A549 (cell line): ENCODE results near the gene HRK. TPM values are rescaled to one million over a fixed set of nuclear protein-coding genes. Genes with fewer than 3 reads are reported as not detected.

ENCODE experiments used
- ATAC-seq, 2 experiments: fragments of 200-7000 bp in 1 of 2; fragments of >200 bp in 1 of 2; cut with Nextera tagmentation in 1 of 2; cut with Tn5 transposase in 1 of 2; 3 replicates each; pipeline versions ENCODE4 v1.8.0 to v1.9.1; 2018 to 2020; ENCODE audit warnings: mild to moderate bottlenecking in 1 of 2, moderate library complexity in 1 of 2
- CTCF ChIA-PET: fragments of 300-600 bp; sonication (Branson Sonifier 250); formaldehyde crosslinking; extraction: SDS; loops from one replicate; lab custom pipeline; 2021; ENCODE audit warnings: antibody characterized with exemption, inconsistent platforms; lab: Yijun Ruan, JAX
- POLR2A ChIA-PET: fragments of 350-600 bp; formaldehyde crosslinking; extraction: SDS; loops from one replicate; lab custom pipeline; 2021; ENCODE audit warnings: antibody characterized with exemption, inconsistent platforms; lab: Yijun Ruan, JAX
- DNase-seq, 2 experiments: peaks; one replicate each; pipeline versions ENCODE4 v3.0.0 to v3.0.0-alpha.2; 2011 to 2016; ENCODE audit warnings: low read depth in 1 of 2, low spot score in 1 of 2
- FAIRE-seq: peaks from 2 replicates; lab custom pipeline; 2011; peaks lifted over from hg19 to GRCh38; lab: Jason Lieb, UNC
- H3K27ac ChIP-seq, 2 experiments: fragments of >200 bp; sonication (Bioruptor Twin); formaldehyde crosslinking; 3 replicates each; pipeline ENCODE4 v1.5.1; 2016 to 2017
- H3K4me1 ChIP-seq: fragments of >200 bp; sonication (Bioruptor Twin); formaldehyde crosslinking; 3 replicates; pipeline ENCODE4 v1.6.1; 2016
- H3K4me2 ChIP-seq: fragments of >200 bp; sonication (Bioruptor Twin); formaldehyde crosslinking; 3 replicates; pipeline ENCODE4 v1.6.1; 2016
- H3K4me3 ChIP-seq: fragments of >200 bp; sonication (Bioruptor Twin); formaldehyde crosslinking; 3 replicates; pipeline ENCODE4 v1.5.1; 2016
- H3K9me3 ChIP-seq: fragments of >200 bp; sonication (Bioruptor Twin); formaldehyde crosslinking; 3 replicates; pipeline ENCODE4 v1.6.1; 2016
- ATOH8 ChIP-seq: fragments of 250-450 bp; sonication (Bioruptor Pico); IDR thresholded peaks from 2 replicates; pipeline ENCODE4 v1.5.0; 2020; ENCODE audit warnings: low read depth, mild to moderate bottlenecking, moderate library complexity
- BHLHE40 ChIP-seq: IDR thresholded peaks from 2 replicates; pipeline ENCODE4 v1.6.1; 2012; ENCODE audit warnings: low read depth, low read length, inconsistent platforms
- CBX8 ChIP-seq: fragments of 200-600 bp; sonication (generic); IDR thresholded peaks from 2 replicates; pipeline ENCODE4 v1.6.1; 2016
- CEBPB ChIP-seq, 2 experiments: fragments of >200 bp in 1 of 2; sonication (Bioruptor Twin) in 1 of 2; formaldehyde crosslinking in 1 of 2; IDR thresholded peaks; 2 replicates each; pipeline ENCODE4 v1.6.1; 2012 to 2016
- CHD2 ChIP-seq: fragments of 150-350 bp; IDR thresholded peaks from 2 replicates; pipeline ENCODE4 v1.6.1; 2014; ENCODE audit warnings: low read length; ENCODE audit not compliant: partially characterized antibody
- CHD4 ChIP-seq: fragments of 200-600 bp; sonication (generic); IDR thresholded peaks from 2 replicates; pipeline ENCODE4 v1.6.1; 2016; ENCODE audit warnings: antibody characterized with exemption, mild to moderate bottlenecking, borderline replicate concordance
- E2F6 ChIP-seq: IDR thresholded peaks from 2 replicates; pipeline ENCODE4 v1.6.1; 2012; ENCODE audit warnings: low read depth, borderline replicate concordance
- EHF ChIP-seq: fragments of 250-450 bp; sonication (Bioruptor Pico); IDR thresholded peaks from 2 replicates; pipeline ENCODE4 v1.5.0; 2020; ENCODE audit warnings: mild to moderate bottlenecking
- EHMT2 ChIP-seq: fragments of 200-600 bp; sonication (generic); IDR thresholded peaks from 2 replicates; pipeline ENCODE4 v1.6.1; 2016; ENCODE audit warnings: antibody characterized with exemption, low read depth, mild to moderate bottlenecking, moderate library complexity
- FOSB ChIP-seq: fragments of 250-450 bp; sonication (Bioruptor Pico); IDR thresholded peaks from 2 replicates; pipeline ENCODE4 v1.5.0; 2020; ENCODE audit warnings: mild to moderate bottlenecking, moderate library complexity
- FOXS1 ChIP-seq: fragments of 250-450 bp; sonication (Bioruptor Pico); IDR thresholded peaks from 2 replicates; pipeline ENCODE4 v1.5.0; 2020; ENCODE audit warnings: mild to moderate bottlenecking, moderate library complexity
- GATA3 ChIP-seq: IDR thresholded peaks from 2 replicates; pipeline ENCODE4 v1.6.1; 2012; ENCODE audit warnings: borderline replicate concordance
- HDAC2 ChIP-seq: fragments of 200-600 bp; sonication (generic); IDR thresholded peaks from 2 replicates; pipeline ENCODE4 v1.6.1; 2016
- HOXA7 ChIP-seq: fragments of 250-450 bp; sonication (Bioruptor Pico); IDR thresholded peaks from 2 replicates; pipeline ENCODE4 v1.5.0; 2020; ENCODE audit warnings: mild to moderate bottlenecking, moderate library complexity
- HOXB13 ChIP-seq: fragments of 250-450 bp; sonication (Bioruptor Pico); IDR thresholded peaks from 2 replicates; pipeline ENCODE4 v1.5.0; 2020; ENCODE audit warnings: low read depth, mild to moderate bottlenecking, moderate library complexity
- JUNB ChIP-seq: fragments of >200 bp; sonication (Bioruptor Twin); formaldehyde crosslinking; IDR thresholded peaks from 2 replicates; pipeline ENCODE4 v1.6.1; 2016
- KDM1A ChIP-seq: fragments of 200-600 bp; sonication (generic); IDR thresholded peaks from 2 replicates; pipeline ENCODE4 v1.6.1; 2016; ENCODE audit warnings: low read depth, mild to moderate bottlenecking
- MAZ ChIP-seq: fragments of 150-350 bp; IDR thresholded peaks from 2 replicates; pipeline ENCODE4 v1.6.1; 2014; ENCODE audit warnings: antibody characterized with exemption, low read depth, low read length, borderline replicate concordance
- MYC ChIP-seq: IDR thresholded peaks from 2 replicates; pipeline ENCODE4 v1.6.1; 2012; ENCODE audit warnings: mild to moderate bottlenecking, inconsistent platforms, low read length, improper control_type of control experiment, borderline replicate concordance
- NFE2L2 ChIP-seq: fragments of 150-350 bp; conservative IDR thresholded peaks from 2 replicates; pipeline ENCODE4 v1.6.1; 2014; ENCODE audit warnings: low read length
- NPAS2 ChIP-seq: fragments of 250-450 bp; sonication (Bioruptor Pico); IDR thresholded peaks from 2 replicates; pipeline ENCODE4 v1.8.0; 2022; ENCODE audit warnings: mild to moderate bottlenecking, moderate library complexity, borderline replicate concordance
- PHF8 ChIP-seq: fragments of 200-600 bp; sonication (generic); IDR thresholded peaks from 2 replicates; pipeline ENCODE4 v1.6.1; 2016; ENCODE audit warnings: low read depth, mild to moderate bottlenecking, antibody characterized with exemption, moderate library complexity, borderline replicate concordance
- POLR2A ChIP-seq: IDR thresholded peaks from 2 replicates; pipeline ENCODE4 v1.6.1; 2012; ENCODE audit warnings: mild to moderate bottlenecking, low read length
- RAD21 ChIP-seq, 2 experiments: fragments of >200 bp in 1 of 2; sonication (Bioruptor Twin) in 1 of 2; formaldehyde crosslinking in 1 of 2; IDR thresholded peaks in 1 of 2; conservative IDR thresholded peaks in 1 of 2; 2 replicates in 1 of 2; 3 replicates in 1 of 2; pipeline ENCODE4 v1.6.1; 2012 to 2018; ENCODE audit warnings: inconsistent platforms in 1 of 2
- RNF2 ChIP-seq: fragments of 200-600 bp; sonication (generic); IDR thresholded peaks from 2 replicates; pipeline ENCODE4 v1.6.1; 2016; ENCODE audit warnings: low read depth, mild to moderate bottlenecking, antibody characterized with exemption, moderate library complexity, borderline replicate concordance
- SMC3 ChIP-seq: fragments of >200 bp; sonication (Bioruptor Twin); formaldehyde crosslinking; IDR thresholded peaks from 3 replicates; pipeline ENCODE4 v1.6.1; 2018; ENCODE audit warnings: inconsistent platforms
- TFCP2L1 ChIP-seq: fragments of 250-450 bp; sonication (Bioruptor Pico); IDR thresholded peaks from 2 replicates; pipeline ENCODE4 v1.5.0; 2021; ENCODE audit warnings: mild to moderate bottlenecking
- ZFP36 ChIP-seq: fragments of 450-650 bp; IDR thresholded peaks from 2 replicates; pipeline ENCODE4 v1.6.1; 2014; ENCODE audit warnings: borderline replicate concordance; ENCODE audit not compliant: partially characterized antibody
- ZNF302 ChIP-seq: fragments of 250-450 bp; sonication (Bioruptor Pico); IDR thresholded peaks from 2 replicates; pipeline ENCODE4 v1.9.0; 2021; ENCODE audit warnings: inconsistent platforms, mild to moderate bottlenecking, moderate library complexity
- WGBS: methylation state at CpG from one replicate; pipeline ENCODE4 v1.1.6; 2017; ENCODE audit errors: missing lambda C conversion rate; 5-methylcytosine and 5-hydroxymethylcytosine counted together
- polyA plus RNA-seq, 4 experiments: library from polyadenylated mRNA; depleted of rRNA in 3 of 4; stranded (reverse); fragments of >200 nt; fragmentation: RNase III in 1 of 4; extraction: RNeasy Plus Mini Kit Qiagen cat#74134 plus additional on column Dnase treatment in 1 of 4; gene quantifications; 2 replicates in 3 of 4; 3 replicates in 1 of 4; pipeline ENCODE4 v1.2.3, GENCODE V29; 2011 to 2017

Gene HRK
- polyA plus RNA-seq, 2 of the 4 experiments (the other 2 are of a cell fraction) = 0.13 to 0.34 TPM

DNA sequence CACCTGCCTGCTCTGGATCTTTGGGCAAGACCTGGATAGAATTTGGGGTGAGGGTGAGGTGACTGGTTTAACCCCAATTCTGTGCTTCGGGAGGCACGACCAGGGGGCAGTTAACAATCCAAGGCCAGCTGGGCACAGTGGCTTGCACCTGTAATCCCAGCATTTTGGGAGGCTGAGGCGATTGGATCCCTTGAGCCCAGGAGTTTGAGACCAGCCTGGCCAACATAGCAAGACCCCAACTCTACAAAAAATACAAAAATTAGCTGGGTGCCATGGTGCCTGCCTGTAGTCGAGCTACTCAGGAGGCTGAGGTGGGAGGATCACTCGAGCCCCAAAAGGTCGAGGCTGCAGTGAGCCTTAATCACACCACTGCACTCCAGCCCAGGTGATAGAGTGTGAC lies 38.2 kb downstream of the HRK start:
- POLR2A ChIA-PET = interaction anchor here (0.6 to 0.8 kb wide), 2 partner anchors 127 to 1053 kb away, joined by 3 read pairs; no protein-coding TSS in a partner anchor
- no peak for TF ChIP-seq JUNB
- TF ChIP-seq GATA3 = no peak
- TF ChIP-seq MAZ = no peak
- no peak for TF ChIP-seq CBX8
- no peak for TF ChIP-seq NFE2L2
- TF ChIP-seq CHD2 = no peak
- TF ChIP-seq KDM1A = no peak
- Histone ChIP-seq H3K9me3 (no peaks in the 10 kb centered on the region), H3K4me2 (no peak overlapping the region), H3K4me3 (no peak overlapping the region), H3K27ac (no peak overlapping the region), H3K4me1 (no peaks in the 10 kb centered on the region)
- CTCF ChIA-PET = interaction anchor here (0.6 to 0.9 kb wide), 3 partner anchors 38 to 100 kb away, joined by 3 to 4 read pairs (median 3); partner anchors contain the start of gene HRK
- 60% methylated on average over 6 of the region's 6 CpGs for WGBS
- DNase-seq = no peak
- FAIRE-seq = no peak
- no peak for ATAC-seq

GRCh38 chr12:116839287-116839830 lies 41.9 kb downstream of the HRK start:
- Histone ChIP-seq H3K4me2 (no peak overlapping the region), H3K4me1 (no peaks in the 10 kb centered on the region), H3K4me3 (no peak overlapping the region), H3K9me3 (no peaks in the 10 kb centered on the region), H3K27ac (no peak overlapping the region)
- ChIA-PET POLR2A (no interaction called here), CTCF (interaction anchor here (1.7 kb wide), 1 partner anchor 17 kb away, joined by 5 read pairs; no protein-coding TSS in a partner anchor)
- DNase-seq (no peak), FAIRE-seq (no peak), ATAC-seq (no peak; a peak in 1 of 6 replicates)
- TF ChIP-seq ATOH8 (no peak), ZFP36 (no peak), EHMT2 (no peak), CHD2 (no peak), POLR2A (no peak), BHLHE40 (no peak), TFCP2L1 (CRISPR knock-in tag) (no peak), E2F6 (no peak), SMC3 (no peak), ZNF302 (CRISPR knock-in tag) (no peak), PHF8 (no peak), JUNB (no peak), EHF (no peak), HOXA7 (CRISPR knock-in tag) (no peak), RAD21 (conservative IDR thresholded peaks at IDR 0.05 in 1 of 2, IDR thresholded peaks at IDR 0.05 in 1 of 2) (no peak), HDAC2 (no peak), FOSB (no peak), MYC (no peak)
- 71% methylated on average over 2 of the region's 3 CpGs for WGBS

DNA sequence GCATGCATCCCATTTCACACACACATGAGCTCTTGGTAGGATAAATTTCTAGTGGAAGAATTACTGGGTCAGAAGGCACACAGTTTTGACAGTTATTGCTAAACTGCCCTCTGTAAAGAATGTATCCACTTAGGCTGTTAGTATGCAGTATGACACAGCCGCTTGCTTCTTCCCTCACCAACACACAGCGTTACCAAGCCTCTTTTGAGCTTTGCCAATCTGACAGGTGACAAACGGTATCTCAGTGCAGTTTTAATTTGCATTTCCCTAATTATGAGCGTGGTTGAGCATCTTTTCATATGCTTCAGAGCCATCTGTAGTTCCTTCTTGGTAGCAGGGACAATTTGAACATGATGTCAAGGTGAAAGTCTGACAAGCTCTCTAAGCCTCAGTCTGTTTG lies 42.9 kb downstream of the HRK start:
- ChIA-PET CTCF (interaction anchor here (1.7 kb wide), 1 partner anchor 18 kb away, joined by 5 read pairs; no protein-coding TSS in a partner anchor), POLR2A (no interaction called here)
- WGBS = 66% methylated on average over 4 of the region's 4 CpGs

More for the DNA sequence above, 42.9 kb downstream of the HRK start:
- no peak for DNase-seq
- no peak for FAIRE-seq
- Histone ChIP-seq H3K9me3 (no peaks in the 10 kb centered on the region), H3K27ac (no peak overlapping the region), H3K4me1 (no peaks in the 10 kb centered on the region), H3K4me2 (no peak overlapping the region), H3K4me3 (no peak overlapping the region)
- ATAC-seq = no peak
- no peak for TF ChIP-seq RNF2
- TF ChIP-seq ZFP36 = no peak
- no peak for TF ChIP-seq EHMT2
- no peak for TF ChIP-seq FOSB
- no peak for TF ChIP-seq CEBPB (IDR thresholded peaks at IDR 0.05)
- TF ChIP-seq CBX8 = no peak
- no peak for TF ChIP-seq MYC
- TF ChIP-seq FOXS1 (CRISPR knock-in tag) = no peak
- no peak for TF ChIP-seq MAZ
- no peak for TF ChIP-seq HOXB13 (CRISPR knock-in tag)
- no peak for TF ChIP-seq RAD21 (conservative IDR thresholded peaks at IDR 0.05 in 1 of 2, IDR thresholded peaks at IDR 0.05 in 1 of 2)
- no peak for TF ChIP-seq BHLHE40
- no peak for TF ChIP-seq NPAS2
- no peak for TF ChIP-seq JUNB
- TF ChIP-seq POLR2A = no peak
- no peak for TF ChIP-seq HDAC2
- TF ChIP-seq EHF = no peak
- no peak for TF ChIP-seq CHD4
